Endothelial cell (in vitro differentiated cells): ENCODE results near the gene STX3. TPM values are rescaled to one million over a fixed set of nuclear protein-coding genes. Genes with fewer than 3 reads are reported as not detected.

Experiments used
- DNase-seq: peaks from one replicate; pipeline ENCODE4 v3.0.0; 2021; ENCODE audit warnings: low spot score
- H3K27ac Mint-ChIP-seq: one replicate; pipeline ENCODE4 v1.8.0; 2021; ENCODE audit warnings: mixed read lengths, inconsistent platforms; ENCODE audit not compliant: unreplicated experiment
- H3K27me3 Mint-ChIP-seq: one replicate; pipeline ENCODE4 v1.8.0; 2021; ENCODE audit warnings: mild to moderate bottlenecking, moderate library complexity, mixed read lengths, inconsistent platforms; ENCODE audit not compliant: unreplicated experiment
- H3K36me3 Mint-ChIP-seq: one replicate; pipeline ENCODE4 v1.8.0; 2021; ENCODE audit warnings: mild to moderate bottlenecking, low read depth, mixed read lengths, inconsistent platforms; ENCODE audit not compliant: unreplicated experiment
- H3K4me1 Mint-ChIP-seq: one replicate; pipeline ENCODE4 v1.8.0; 2021; ENCODE audit warnings: mild to moderate bottlenecking, mixed read lengths, inconsistent platforms; ENCODE audit not compliant: unreplicated experiment
- H3K4me3 Mint-ChIP-seq: one replicate; pipeline ENCODE4 v1.8.0; 2021; ENCODE audit warnings: mild to moderate bottlenecking, mixed read lengths, inconsistent platforms; ENCODE audit not compliant: unreplicated experiment
- H3K9me3 Mint-ChIP-seq: one replicate; pipeline ENCODE4 v1.8.0; 2021; ENCODE audit warnings: mixed read lengths, inconsistent platforms; ENCODE audit not compliant: unreplicated experiment
- CTCF ChIP-seq: fragments of 200-600 bp; sonication (generic); IDR thresholded peaks from one replicate; pipeline ENCODE4 v1.5.0; 2021; ENCODE audit warnings: antibody characterized with exemption; ENCODE audit not compliant: unreplicated experiment
- total RNA-seq: library from RNA; stranded (reverse); fragmentation: NEBNext Ultra II Directional; extraction: Animal tissue kit (Norgen Biotek cat#: 25700); gene quantifications from one replicate; pipeline ENCODE4 v1.2.1, GENCODE V29; 2021; ENCODE audit not compliant: unreplicated experiment

The STX3 gene
- total RNA-seq, 1 donor from 2014 or later, result 140 TPM

- Mint-ChIP-seq H3K36me3 (no peaks in the 10 kb centered on the region), H3K4me3 (no peak overlapping the region), H3K27me3 (no peaks in the 10 kb centered on the region), H3K9me3 (no peaks in the 10 kb centered on the region), H3K4me1 (no peaks in the 10 kb centered on the region), H3K27ac (no peak overlapping the region)
- no peak for DNase-seq
- TF ChIP-seq CTCF, result no peak
Measured at GRCh38 chr11:59746111-59746510, 9.1 kb upstream of the STX3 start.

- H3K27ac Mint-ChIP-seq, result peak overlapping the region; percentile 58
- TF ChIP-seq CTCF, result peak; percentile 96
Measured at GRCh38 chr11:59753650-59754493, 1.3 kb upstream of the STX3 start.

GRCh38 chr11:59754494-59754858, 700 bp upstream of the STX3 start:
- DNase-seq, result peak; percentile 30
- H3K4me1 Mint-ChIP-seq, result peaks cover 43% of the 10 kb centered on the region
- peaks cover 22% of the 10 kb centered on the region for H3K36me3 Mint-ChIP-seq
- no peak for TF ChIP-seq CTCF
- H3K4me3 Mint-ChIP-seq, result peak overlapping the region; percentile 95
- peaks cover 16% of the 10 kb centered on the region for H3K27me3 Mint-ChIP-seq
- H3K27ac Mint-ChIP-seq, result peak overlapping the region; percentile 58
- H3K9me3 Mint-ChIP-seq, result no peaks in the 10 kb centered on the region

More at GRCh38 chr11:59753650-59754493, 1.3 kb upstream of the STX3 start:
- Mint-ChIP-seq H3K4me1 (peaks cover 37% of the 10 kb centered on the region), H3K9me3 (no peaks in the 10 kb centered on the region), H3K27me3 (peaks cover 16% of the 10 kb centered on the region), H3K36me3 (peaks cover 18% of the 10 kb centered on the region), H3K4me3 (peak overlapping the region; percentile 95)
- DNase-seq, result peak; percentile 86

GRCh38 chr11:59755701-59756557, 753 bp downstream of the STX3 start:
- Mint-ChIP-seq H3K36me3 (peaks cover 29% of the 10 kb centered on the region), H3K9me3 (no peaks in the 10 kb centered on the region), H3K4me3 (peak overlapping the region; percentile 98), H3K4me1 (peaks cover 51% of the 10 kb centered on the region), H3K27me3 (peaks cover 16% of the 10 kb centered on the region), H3K27ac (peak overlapping the region; percentile 95)
- peak; percentile 61 for DNase-seq
- no peak for TF ChIP-seq CTCF

- H3K36me3 Mint-ChIP-seq, result peaks cover 33% of the 10 kb centered on the region
- peak overlapping the region; percentile 98 for H3K4me3 Mint-ChIP-seq
- TF ChIP-seq CTCF, result no peak
- H3K27ac Mint-ChIP-seq, result no peak overlapping the region
- H3K4me1 Mint-ChIP-seq, result peaks cover 56% of the 10 kb centered on the region
- H3K27me3 Mint-ChIP-seq, result peaks cover 16% of the 10 kb centered on the region
- DNase-seq, result no peak
- H3K9me3 Mint-ChIP-seq, result no peaks in the 10 kb centered on the region
Measured at GRCh38 chr11:59756558-59756840, 1.3 kb downstream of the STX3 start.
